H9 (cell line): ENCODE results near the gene FBXL5. TPM values are rescaled to one million over a fixed set of nuclear protein-coding genes. Genes with fewer than 3 reads are reported as not detected.

Source experiments
- DNase-seq: peaks from one replicate; pipeline ENCODE4 v3.0.0-alpha.2; 2017
- H2AFZ ChIP-seq: one replicate; pipeline ENCODE4 v1.6.1; 2013; ENCODE audit warnings: mild to moderate bottlenecking, low read length, control low read depth, moderate library complexity
- H2AK5ac ChIP-seq: 2 replicates; pipeline ENCODE4 v1.6.1; 2013; ENCODE audit warnings: low read length, control low read depth, mixed read lengths; ENCODE audit not compliant: insufficient read length
- H2BK120ac ChIP-seq: one replicate; pipeline ENCODE4 v1.6.1; 2013; ENCODE audit warnings: low read depth, mild to moderate bottlenecking, low read length, control low read depth, inconsistent platforms; ENCODE audit not compliant: poor library complexity, severe bottlenecking
- H2BK12ac ChIP-seq: 2 replicates; pipeline ENCODE4 v1.6.1; 2013; ENCODE audit warnings: low read length, control low read depth, mixed read lengths, low read depth; ENCODE audit not compliant: insufficient read length
- H2BK15ac ChIP-seq: 2 replicates; pipeline ENCODE4 v1.6.1; 2013; ENCODE audit warnings: low read depth, low read length, control low read depth
- H2BK20ac ChIP-seq: one replicate; pipeline ENCODE4 v1.6.1; 2013; ENCODE audit warnings: low read depth, mild to moderate bottlenecking, low read length, control low read depth, inconsistent platforms; ENCODE audit not compliant: poor library complexity, severe bottlenecking
- H2BK5ac ChIP-seq: 2 replicates; pipeline ENCODE4 v1.6.1; 2013; ENCODE audit warnings: low read length, control low read depth, mixed read lengths; ENCODE audit not compliant: insufficient read length
- H3K14ac ChIP-seq: 2 replicates; pipeline ENCODE4 v1.6.1; 2013; ENCODE audit warnings: low read length, control low read depth; ENCODE audit not compliant: insufficient read depth
- H3K18ac ChIP-seq: 2 replicates; pipeline ENCODE4 v1.6.1; 2013; ENCODE audit warnings: low read depth, mild to moderate bottlenecking, mixed read lengths, low read length, control low read depth; ENCODE audit not compliant: insufficient read length
- H3K23ac ChIP-seq: 2 replicates; pipeline ENCODE4 v1.6.1; 2013; ENCODE audit warnings: low read length, control low read depth, mixed read lengths, low read depth; ENCODE audit not compliant: insufficient read length
- H3K23me2 ChIP-seq: 2 replicates; pipeline ENCODE4 v1.6.1; 2013; ENCODE audit warnings: low read depth, mild to moderate bottlenecking, mixed read lengths, low read length, control low read depth; ENCODE audit not compliant: insufficient read length, poor library complexity, severe bottlenecking
- H3K27ac ChIP-seq: 2 replicates; pipeline ENCODE4 v1.5.1; 2013; ENCODE audit warnings: low read length, control low read depth, mixed read lengths, low read depth; ENCODE audit not compliant: insufficient read length
- H3K27me3 ChIP-seq: 2 replicates; pipeline ENCODE4 v1.6.1; 2013; ENCODE audit warnings: low read length, control low read depth, inconsistent platforms; ENCODE audit not compliant: insufficient read depth
- H3K4ac ChIP-seq: 2 replicates; pipeline ENCODE4 v1.6.1; 2013; ENCODE audit warnings: low read depth, mild to moderate bottlenecking, control low read depth, inconsistent platforms, low read length, moderate library complexity
- H3K4me1 ChIP-seq: 2 replicates; pipeline ENCODE4 v1.6.1; 2013; ENCODE audit warnings: low read length, control low read depth, inconsistent platforms; ENCODE audit not compliant: insufficient read depth
- H3K4me2 ChIP-seq: 2 replicates; pipeline ENCODE4 v1.6.1; 2013; ENCODE audit warnings: low read length, control low read depth, mixed read lengths; ENCODE audit not compliant: insufficient read length, insufficient read depth
- H3K56ac ChIP-seq: 2 replicates; pipeline ENCODE4 v1.6.1; 2013; ENCODE audit warnings: low read depth, mild to moderate bottlenecking, mixed read lengths, low read length, control low read depth; ENCODE audit not compliant: insufficient read length
- H3K79me1 ChIP-seq: 2 replicates; pipeline ENCODE4 v1.6.1; 2013; ENCODE audit warnings: low read depth, mild to moderate bottlenecking, moderate library complexity, low read length, control low read depth, inconsistent platforms; ENCODE audit not compliant: insufficient read depth, poor library complexity, severe bottlenecking
- H3K79me2 ChIP-seq: 2 replicates; pipeline ENCODE4 v1.6.1; 2013; ENCODE audit warnings: low read length, control low read depth, inconsistent platforms; ENCODE audit not compliant: insufficient read depth
- H3K9ac ChIP-seq: 2 replicates; pipeline ENCODE4 v1.6.1; 2013; ENCODE audit warnings: low read length, control low read depth, mixed read lengths; ENCODE audit not compliant: insufficient read length; ENCODE audit errors: extremely low read depth
- H3K9me3 ChIP-seq: one replicate; pipeline ENCODE4 v1.6.1; 2013; ENCODE audit warnings: low read depth, low read length, inconsistent platforms; ENCODE audit not compliant: control insufficient read depth
- H3T11ph ChIP-seq: one replicate; pipeline ENCODE4 v1.6.1; 2013; ENCODE audit warnings: mild to moderate bottlenecking, low read length, control low read depth, inconsistent platforms
- H4K20me1 ChIP-seq: one replicate; pipeline ENCODE4 v1.6.1; 2013; ENCODE audit not compliant: control insufficient read depth, insufficient read length, insufficient read depth
- H4K5ac ChIP-seq: 2 replicates; pipeline ENCODE4 v1.6.1; 2013; ENCODE audit warnings: low read depth, mild to moderate bottlenecking, mixed read lengths, low read length, control low read depth; ENCODE audit not compliant: insufficient read length
- H4K8ac ChIP-seq: replicated peaks from 2 replicates; pipeline ENCODE4 v1.6.1; 2013; ENCODE audit warnings: low read length, control low read depth, mixed read lengths, low read depth; ENCODE audit not compliant: insufficient read length
- H4K91ac ChIP-seq: 2 replicates; pipeline ENCODE4 v1.6.1; 2013; ENCODE audit warnings: low read depth, mild to moderate bottlenecking, moderate library complexity, mixed read lengths, low read length, control low read depth; ENCODE audit not compliant: insufficient read length
- H3K27ac Mint-ChIP-seq, 3 experiments: 2 replicates in 2 of 3; 3 replicates in 1 of 3; pipeline ENCODE4 v1.8.0; 2020 to 2021; ENCODE audit warnings: mixed read lengths in 3 of 3, mild to moderate bottlenecking in 1 of 3, moderate library complexity in 1 of 3
- H3K27me3 Mint-ChIP-seq: 2 replicates; pipeline ENCODE4 v1.8.0; 2021; ENCODE audit warnings: low read depth, mild to moderate bottlenecking, moderate library complexity, mixed read lengths
- H3K36me3 Mint-ChIP-seq, 3 experiments: 2 replicates in 2 of 3; 3 replicates in 1 of 3; pipeline ENCODE4 v1.8.0; 2020 to 2021; ENCODE audit warnings: low read depth in 3 of 3, mixed read lengths in 3 of 3; ENCODE audit not compliant: insufficient read depth in 1 of 3
- H3K4me1 Mint-ChIP-seq, 2 experiments: 2 replicates each; pipeline ENCODE4 v1.8.0; 2020; ENCODE audit warnings: mixed read lengths in 2 of 2
- H3K4me3 Mint-ChIP-seq, 2 experiments: 2 replicates in 1 of 2; 3 replicates in 1 of 2; pipeline ENCODE4 v1.8.0; 2020 to 2021; ENCODE audit warnings: mild to moderate bottlenecking in 2 of 2, mixed read lengths in 2 of 2, moderate library complexity in 1 of 2
- H3K9me3 Mint-ChIP-seq, 2 experiments: 2 replicates in 1 of 2; 3 replicates in 1 of 2; pipeline ENCODE4 v1.8.0; 2020; ENCODE audit warnings: mild to moderate bottlenecking in 2 of 2, mixed read lengths in 2 of 2, moderate library complexity in 1 of 2
- whole genome bisulfite sequencing: extraction: QIAGEN DNeasy Blood & Tissue Kit; methylation state at CpG from one replicate; pipeline ENCODE4 v1.1.7; 2013; ENCODE audit warnings: missing lambda C conversion rate, low lambda C conversion rate, mixed read lengths; ENCODE audit not compliant: insufficient read length; ENCODE audit errors: extremely low coverage; 5-methylcytosine and 5-hydroxymethylcytosine counted together
- total RNA-seq: library from RNA; stranded (reverse); gene quantifications from 2 replicates; pipeline ENCODE4 v1.2.1, GENCODE V29; 2021
- TF ChIP-seq, protein P1 (sequence below): fragments of 200-600 bp; sonication (generic); conservative IDR thresholded peaks from 3 replicates; pipeline ENCODE4 v1.8.0; 2021; ENCODE audit warnings: antibody characterized with exemption, mild to moderate bottlenecking

FBXL5 gene
- total RNA-seq, 1 experiment from 2014 or later: 57.6 TPM

DNA sequence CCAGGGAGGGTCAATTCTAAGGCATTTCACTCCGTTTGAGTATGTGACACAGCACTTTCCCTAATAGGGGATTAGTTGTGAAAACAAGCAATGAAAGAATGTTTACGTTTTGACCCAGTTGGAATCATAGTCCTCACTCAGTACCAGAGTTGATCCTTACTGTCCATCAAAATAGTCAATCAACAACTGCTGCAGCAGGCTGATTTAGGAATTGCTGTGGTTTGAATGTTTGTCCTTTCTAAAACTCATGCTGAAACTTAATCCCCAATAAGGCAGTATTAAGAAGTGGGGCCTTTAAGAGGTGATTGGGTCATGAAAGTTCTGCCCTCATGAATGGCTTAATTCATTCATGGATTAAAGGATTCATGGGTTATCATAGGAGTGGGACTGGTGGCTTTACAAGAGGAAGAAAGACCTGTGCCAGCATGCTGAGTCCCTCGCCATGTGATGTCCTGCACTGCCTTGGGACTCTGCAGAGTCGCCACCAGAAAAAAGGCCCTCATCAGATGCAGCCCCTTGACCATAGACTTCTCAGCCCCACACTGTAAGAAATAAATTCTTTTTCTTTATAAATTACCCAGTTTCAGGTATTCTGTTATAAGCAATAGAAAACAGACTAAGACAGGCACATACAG, 3.1 kb upstream of the FBXL5 start:
- Histone ChIP-seq H3K27ac (no peak overlapping the region), H3K14ac (no peak overlapping the region), H3K18ac (no peak overlapping the region), H2BK20ac (no peak overlapping the region), H3K79me1 (no peaks in the 10 kb centered on the region), H4K5ac (no peak overlapping the region), H3K4me2 (no peak overlapping the region), H3T11ph (no peak overlapping the region), H3K9ac (no peak overlapping the region), H2BK5ac (no peak overlapping the region), H3K4me1 (peaks cover 2% of the 10 kb centered on the region; the same call in 1 of the 2 replicates), H2BK120ac (no peak overlapping the region), H4K20me1 (no peaks in the 10 kb centered on the region), H2AFZ (no peak overlapping the region), H3K79me2 (peaks cover 3% of the 10 kb centered on the region; the same call in 1 of the 2 replicates), H3K23me2 (peaks cover 10% of the 10 kb centered on the region), H3K27me3 (no peaks in the 10 kb centered on the region), H3K56ac (no peak overlapping the region), H4K91ac (no peak overlapping the region), H2AK5ac (no peak overlapping the region), H2BK15ac (no peak overlapping the region), H2BK12ac (no peak overlapping the region), H3K23ac (no peak overlapping the region), H3K4ac (no peak overlapping the region), H4K8ac (no peak overlapping the region), H3K9me3 (no peaks in the 10 kb centered on the region)
- H3K4me1 Mint-ChIP-seq: peaks cover 16 to 23% of the 10 kb centered on the region in 2 experiments
- no peak overlapping the region for H3K4me3 Mint-ChIP-seq
- H3K9me3 Mint-ChIP-seq: no peaks in the 10 kb centered on the region
- H3K36me3 Mint-ChIP-seq: peaks cover 0 to 4% (median 3%) of the 10 kb centered on the region in 3 experiments; a peak in 4 of 7 replicates
- TF ChIP-seq, protein P1, sequence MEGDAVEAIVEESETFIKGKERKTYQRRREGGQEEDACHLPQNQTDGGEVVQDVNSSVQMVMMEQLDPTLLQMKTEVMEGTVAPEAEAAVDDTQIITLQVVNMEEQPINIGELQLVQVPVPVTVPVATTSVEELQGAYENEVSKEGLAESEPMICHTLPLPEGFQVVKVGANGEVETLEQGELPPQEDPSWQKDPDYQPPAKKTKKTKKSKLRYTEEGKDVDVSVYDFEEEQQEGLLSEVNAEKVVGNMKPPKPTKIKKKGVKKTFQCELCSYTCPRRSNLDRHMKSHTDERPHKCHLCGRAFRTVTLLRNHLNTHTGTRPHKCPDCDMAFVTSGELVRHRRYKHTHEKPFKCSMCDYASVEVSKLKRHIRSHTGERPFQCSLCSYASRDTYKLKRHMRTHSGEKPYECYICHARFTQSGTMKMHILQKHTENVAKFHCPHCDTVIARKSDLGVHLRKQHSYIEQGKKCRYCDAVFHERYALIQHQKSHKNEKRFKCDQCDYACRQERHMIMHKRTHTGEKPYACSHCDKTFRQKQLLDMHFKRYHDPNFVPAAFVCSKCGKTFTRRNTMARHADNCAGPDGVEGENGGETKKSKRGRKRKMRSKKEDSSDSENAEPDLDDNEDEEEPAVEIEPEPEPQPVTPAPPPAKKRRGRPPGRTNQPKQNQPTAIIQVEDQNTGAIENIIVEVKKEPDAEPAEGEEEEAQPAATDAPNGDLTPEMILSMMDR: no peak
- DNase-seq: no peak
- H3K27ac Mint-ChIP-seq: no peak overlapping the region
- no peaks in the 10 kb centered on the region; the same call in 1 of the 2 replicates for H3K27me3 Mint-ChIP-seq
- no CpG with 5 or more reads among the region's 4 CpGs for WGBS
